SJCRH30 (cell line): Measurements from ENCODE around the gene EPHA4. TPM values are rescaled to one million over a fixed set of nuclear protein-coding genes. Genes with fewer than 3 reads are reported as not detected.
"Not testable (repeated sequence)": the region's sequence is repeated elsewhere in the genome, so short reads cannot be mapped to it uniquely, and the experiment has no call there.

Source experiments
- DNase-seq, 2 experiments: peaks; one replicate each; pipeline ENCODE4 v3.0.0-alpha.2; 2015 to 2020
- H3K27ac ChIP-seq: fragments of 250-450 bp; sonication (Bioruptor Pico); 2 replicates; pipeline ENCODE4 v1.5.1; 2020; ENCODE audit warnings: mild to moderate bottlenecking, moderate library complexity
- H3K27me3 ChIP-seq: fragments of 250-450 bp; sonication (Bioruptor Pico); 2 replicates; pipeline ENCODE4 v1.5.1; 2020; ENCODE audit warnings: mild to moderate bottlenecking, moderate library complexity
- H3K36me3 ChIP-seq: fragments of 250-450 bp; sonication (Bioruptor Pico); 2 replicates; pipeline ENCODE4 v1.5.1; 2020; ENCODE audit warnings: mild to moderate bottlenecking, moderate library complexity
- H3K4me1 ChIP-seq: fragments of 250-450 bp; sonication (Bioruptor Pico); 2 replicates; pipeline ENCODE4 v1.5.1; 2020; ENCODE audit warnings: mild to moderate bottlenecking, moderate library complexity
- H3K4me3 ChIP-seq: fragments of 250-450 bp; sonication (Bioruptor Pico); 2 replicates; pipeline ENCODE4 v1.5.1; 2020; ENCODE audit warnings: mild to moderate bottlenecking, moderate library complexity
- H3K9me3 ChIP-seq: fragments of 250-450 bp; sonication (Bioruptor Pico); replicated peaks from 2 replicates; pipeline ENCODE4 v1.5.1; 2020; ENCODE audit warnings: mild to moderate bottlenecking, moderate library complexity
- total RNA-seq: library from RNA; depleted of rRNA; stranded (reverse); fragments of >200 nt; shearing (Covaris generic); gene quantifications from 2 replicates; pipeline ENCODE4 v1.2.3, GENCODE V29; 2014

Gene EPHA4
- total RNA-seq, 1 experiment from 2014 or later = 4.2 TPM

- H3K36me3 ChIP-seq = no peaks in the 10 kb centered on the region
- no peak overlapping the region for H3K4me3 ChIP-seq
- DNase-seq = peak; percentile 28 to 37
- H3K27ac ChIP-seq = peak overlapping the region; percentile 39
- H3K4me1 ChIP-seq = peaks cover 8% of the 10 kb centered on the region
- no peaks in the 10 kb centered on the region for H3K9me3 ChIP-seq
- H3K27me3 ChIP-seq = no peaks in the 10 kb centered on the region
Measured at GRCh38 chr2:221517696-221518151, 54.4 kb downstream of the EPHA4 start.

- H3K27me3 ChIP-seq = no peaks in the 10 kb centered on the region
- no peak for DNase-seq
Measured at GRCh38 chr2:221517146-221517695, 54.9 kb downstream of the EPHA4 start.

GRCh38 chr2:221515864-221516263 lies 56.2 kb downstream of the EPHA4 start:
- Histone ChIP-seq H3K27ac (no peak overlapping the region), H3K36me3 (no peaks in the 10 kb centered on the region), H3K4me3 (no peak overlapping the region), H3K27me3 (no peaks in the 10 kb centered on the region), H3K9me3 (no peaks in the 10 kb centered on the region), H3K4me1 (peaks cover 8% of the 10 kb centered on the region)
- no peak for DNase-seq

More at GRCh38 chr2:221517146-221517695, 54.9 kb downstream of the EPHA4 start:
- H3K36me3 ChIP-seq = no peaks in the 10 kb centered on the region
- peak overlapping the region; percentile 39; the same call in 1 of the 2 replicates for H3K27ac ChIP-seq
- H3K9me3 ChIP-seq = no peaks in the 10 kb centered on the region
- H3K4me1 ChIP-seq = peaks cover 8% of the 10 kb centered on the region
- no peak overlapping the region for H3K4me3 ChIP-seq

GRCh38 chr2:221514305-221515040 lies 57.6 kb downstream of the EPHA4 start:
- Histone ChIP-seq H3K4me1 (peaks cover 8% of the 10 kb centered on the region), H3K9me3 (no peaks in the 10 kb centered on the region), H3K27ac (no peak overlapping the region), H3K36me3 (no peaks in the 10 kb centered on the region), H3K4me3 (no peak overlapping the region), H3K27me3 (no peaks in the 10 kb centered on the region)
- no peak for DNase-seq

GRCh38 chr2:221513232-221513631 lies 58.9 kb downstream of the EPHA4 start:
- H3K4me3 ChIP-seq = no peak overlapping the region
- peaks cover 5% of the 10 kb centered on the region for H3K4me1 ChIP-seq

GRCh38 chr2:221511325-221511724 lies 60.8 kb downstream of the EPHA4 start:
- H3K9me3 ChIP-seq, H3K4me1 ChIP-seq, H3K27ac ChIP-seq, H3K27me3 ChIP-seq, H3K36me3 ChIP-seq, H3K4me3 ChIP-seq, DNase-seq: not testable (repeated sequence)

More at GRCh38 chr2:221513232-221513631, 58.9 kb downstream of the EPHA4 start:
- H3K9me3 ChIP-seq = no peaks in the 10 kb centered on the region
- no peak for DNase-seq
- H3K27ac ChIP-seq = no peak overlapping the region
- H3K27me3 ChIP-seq = no peaks in the 10 kb centered on the region
- no peaks in the 10 kb centered on the region for H3K36me3 ChIP-seq

GRCh38 chr2:221506469-221506868 lies 65.6 kb downstream of the EPHA4 start:
- DNase-seq = no peak
- Histone ChIP-seq H3K9me3 (no peaks in the 10 kb centered on the region), H3K36me3 (no peaks in the 10 kb centered on the region), H3K27ac (no peak overlapping the region), H3K27me3 (no peaks in the 10 kb centered on the region), H3K4me1 (no peaks in the 10 kb centered on the region), H3K4me3 (no peak overlapping the region)

- no peak for DNase-seq
- Histone ChIP-seq H3K36me3 (no peaks in the 10 kb centered on the region), H3K9me3 (no peaks in the 10 kb centered on the region), H3K4me3 (no peak overlapping the region), H3K27me3 (no peaks in the 10 kb centered on the region), H3K4me1 (0 out of 2 replicates have a peak, but pooled peaks cover 4% of the 10 kb centered on the region), H3K27ac (no peak overlapping the region)
Measured at GRCh38 chr2:221505605-221506004, 66.5 kb downstream of the EPHA4 start.

GRCh38 chr2:221504905-221505304 lies 67.2 kb downstream of the EPHA4 start:
- H3K9me3 ChIP-seq = no peaks in the 10 kb centered on the region
- no peaks in the 10 kb centered on the region for H3K27me3 ChIP-seq
- H3K36me3 ChIP-seq = no peaks in the 10 kb centered on the region
- no peak overlapping the region for H3K4me3 ChIP-seq
- DNase-seq = no peak
- H3K27ac ChIP-seq = no peak overlapping the region
- 0 out of 2 replicates have a peak, but pooled peaks cover 4% of the 10 kb centered on the region for H3K4me1 ChIP-seq

- H3K9me3 ChIP-seq = no peaks in the 10 kb centered on the region
- no peak overlapping the region for H3K4me3 ChIP-seq
- DNase-seq = no peak
- H3K27me3 ChIP-seq = no peaks in the 10 kb centered on the region
- H3K27ac ChIP-seq = no peak overlapping the region
- 0 out of 2 replicates have a peak, but pooled peaks cover 4% of the 10 kb centered on the region for H3K4me1 ChIP-seq
- H3K36me3 ChIP-seq = no peaks in the 10 kb centered on the region
Measured at GRCh38 chr2:221503965-221504364, 68.1 kb downstream of the EPHA4 start.

GRCh38 chr2:221502270-221503010 lies 69.7 kb downstream of the EPHA4 start:
- H3K27ac ChIP-seq = no peak overlapping the region
- no peaks in the 10 kb centered on the region for H3K9me3 ChIP-seq
- 0 out of 2 replicates have a peak, but pooled peaks cover 4% of the 10 kb centered on the region for H3K4me1 ChIP-seq
- no peaks in the 10 kb centered on the region for H3K27me3 ChIP-seq
- DNase-seq = no peak
- no peaks in the 10 kb centered on the region for H3K36me3 ChIP-seq
- no peak overlapping the region for H3K4me3 ChIP-seq

GRCh38 chr2:221501883-221502269 lies 70.2 kb downstream of the EPHA4 start:
- Histone ChIP-seq H3K36me3 (no peaks in the 10 kb centered on the region), H3K27ac (no peak overlapping the region), H3K9me3 (no peaks in the 10 kb centered on the region), H3K27me3 (no peaks in the 10 kb centered on the region), H3K4me1 (0 out of 2 replicates have a peak, but pooled peaks cover 4% of the 10 kb centered on the region), H3K4me3 (no peak overlapping the region)
- DNase-seq = no peak

GRCh38 chr2:221501210-221501882 lies 70.8 kb downstream of the EPHA4 start:
- DNase-seq = peak in 1 of 2 experiments; percentile 12
- Histone ChIP-seq H3K36me3 (no peaks in the 10 kb centered on the region), H3K4me3 (no peak overlapping the region), H3K9me3 (no peaks in the 10 kb centered on the region), H3K27ac (no peak overlapping the region), H3K4me1 (0 out of 2 replicates have a peak, but pooled peaks cover 4% of the 10 kb centered on the region), H3K27me3 (no peaks in the 10 kb centered on the region)

- Histone ChIP-seq H3K9me3 (no peaks in the 10 kb centered on the region), H3K4me3 (no peak overlapping the region), H3K27ac (no peak overlapping the region), H3K27me3 (no peaks in the 10 kb centered on the region), H3K4me1 (0 out of 2 replicates have a peak, but pooled peaks cover 4% of the 10 kb centered on the region), H3K36me3 (no peaks in the 10 kb centered on the region)
- DNase-seq = no peak
Measured at GRCh38 chr2:221500501-221501209, 71.4 kb downstream of the EPHA4 start.
